H1 (cell line): ENCODE results near the gene ARL9. TPM values are rescaled to one million over a fixed set of nuclear protein-coding genes. Genes with fewer than 3 reads are reported as not detected.

Source experiments
- ASH2L ChIP-seq: fragments of 200-600, 300-600 bp; sonication (generic); IDR thresholded peaks from one replicate; pipeline ENCODE4 v1.7.1; 2017; ENCODE audit warnings: low read length
- CBX8 ChIP-seq: fragments of 300-800, 300-1000 bp; sonication (generic); IDR thresholded peaks from 2 replicates; pipeline ENCODE4 v1.7.1; 2016; ENCODE audit warnings: low read depth, low read length, borderline replicate concordance
- CHD1 ChIP-seq: IDR thresholded peaks from 2 replicates; pipeline ENCODE4 v1.6.1; 2012; ENCODE audit warnings: low read depth, low read length, improper control_type of control experiment
- CTBP2 ChIP-seq: IDR thresholded peaks from 2 replicates; pipeline ENCODE4 v1.7.0; 2011; ENCODE audit warnings: borderline replicate concordance, mild to moderate bottlenecking, moderate library complexity, mixed read lengths, low read length; ENCODE audit not compliant: insufficient read depth, insufficient read length
- CTCF ChIP-seq, 3 experiments: IDR thresholded peaks; 1 replicate in 2 of 3; 2 replicates in 1 of 3; pipeline versions ENCODE4 v1.5.1 to v1.6.1; 2011; ENCODE audit warnings: low read length in 3 of 3, mild to moderate bottlenecking in 3 of 3, inconsistent platforms in 2 of 3, low read depth in 1 of 3, moderate library complexity in 1 of 3; ENCODE audit not compliant: insufficient read depth in 1 of 3; ENCODE audit errors: control extremely low read depth in 1 of 3
- E2F6 ChIP-seq: IDR thresholded peaks from 2 replicates; pipeline ENCODE4 v1.6.1; 2012; ENCODE audit warnings: inconsistent platforms
- GTF2F1 ChIP-seq: IDR thresholded peaks from 2 replicates; pipeline ENCODE4 v1.6.1; 2012; ENCODE audit warnings: low read depth, low read length, improper control_type of control experiment, borderline replicate concordance
- HDAC2 ChIP-seq, 2 experiments: fragments of 300-600 bp in 1 of 2; sonication (generic) in 1 of 2; IDR thresholded peaks; 2 replicates each; pipeline ENCODE4 v1.6.1; 2011 to 2012; ENCODE audit warnings: low read depth in 2 of 2, low read length in 2 of 2, mild to moderate bottlenecking in 2 of 2, moderate library complexity in 2 of 2, borderline replicate concordance in 1 of 2, inconsistent platforms in 1 of 2
- HDAC6 ChIP-seq: IDR thresholded peaks from one replicate; pipeline ENCODE4 v1.7.1; 2012; ENCODE audit warnings: low read depth, mild to moderate bottlenecking, inconsistent platforms, low read length, moderate library complexity
- JUND ChIP-seq: IDR thresholded peaks from 2 replicates; pipeline ENCODE4 v1.6.1; 2011; ENCODE audit warnings: mild to moderate bottlenecking, improper control_type of control experiment, low read length
- KDM4A ChIP-seq: IDR thresholded peaks from one replicate; pipeline ENCODE4 v1.7.1; 2012; ENCODE audit warnings: low read depth, mild to moderate bottlenecking, moderate library complexity, low read length, inconsistent platforms; ENCODE audit not compliant: severe bottlenecking
- KDM5A ChIP-seq: fragments of 200-600 bp; IDR thresholded peaks from 2 replicates; pipeline ENCODE4 v1.7.1; 2012; ENCODE audit warnings: mild to moderate bottlenecking, low read length, inconsistent platforms, mixed read lengths
- NANOG ChIP-seq: IDR thresholded peaks from 2 replicates; pipeline ENCODE4 v1.6.1; 2011; ENCODE audit warnings: low read length, low read depth, mild to moderate bottlenecking, inconsistent platforms; ENCODE audit not compliant: insufficient read depth, poor library complexity, severe bottlenecking
- RAD21 ChIP-seq, 2 experiments: IDR thresholded peaks in 1 of 2; conservative IDR thresholded peaks in 1 of 2; 2 replicates each; pipeline ENCODE4 v1.6.1; 2011; ENCODE audit warnings: low read depth in 2 of 2, low read length in 2 of 2, improper control_type of control experiment in 1 of 2, inconsistent platforms in 1 of 2, mild to moderate bottlenecking in 1 of 2, moderate library complexity in 1 of 2
- RBBP5 ChIP-seq: IDR thresholded peaks from 2 replicates; pipeline ENCODE4 v1.7.1; 2012; ENCODE audit warnings: low read depth, mild to moderate bottlenecking, inconsistent platforms, low read length, moderate library complexity, borderline replicate concordance
- SIN3A ChIP-seq, 2 experiments: IDR thresholded peaks in 1 of 2; conservative IDR thresholded peaks in 1 of 2; 2 replicates each; pipeline ENCODE4 v1.6.1; 2011 to 2012; ENCODE audit warnings: low read length in 2 of 2, improper control_type of control experiment in 1 of 2, low read depth in 1 of 2, mild to moderate bottlenecking in 1 of 2
- SP4 ChIP-seq: IDR thresholded peaks from 2 replicates; pipeline ENCODE4 v1.6.1; 2012; ENCODE audit warnings: low read length, inconsistent platforms
- SRF ChIP-seq: IDR thresholded peaks from 2 replicates; pipeline ENCODE4 v1.6.1; 2011; ENCODE audit warnings: mild to moderate bottlenecking, low read depth, low read length, moderate library complexity
- TCF12 ChIP-seq: IDR thresholded peaks from 2 replicates; pipeline ENCODE4 v1.6.1; 2011; ENCODE audit warnings: low read depth, mild to moderate bottlenecking, low read length
- polyA plus RNA-seq, 7 experiments: library from polyadenylated mRNA; depleted of rRNA in 3 of 7; stranded (reverse) in 5 of 7; unstranded in 2 of 7; fragments of >200 nt in 5 of 7; fragments of 200-250 nt in 2 of 7; gene quantifications; 1 replicate in 5 of 7; 2 replicates in 1 of 7; 4 replicates in 1 of 7; pipeline versions ENCODE4 v1.2.1 to v1.2.3, GENCODE V29; 2011 to 2013; ENCODE audit warnings: missing spikeins in 2 of 7, mixed read lengths in 2 of 7
- total RNA-seq: library from RNA; stranded (reverse); fragmentation: NEBNext Ultra II Directional; extraction: Animal tissue kit (Norgen Biotek cat#: 25700); gene quantifications from 2 replicates; pipeline ENCODE4 v1.2.1, GENCODE V29; 2021

Gene ARL9
- total and polyA plus RNA-seq, 2 of the 8 experiments (the other 6 are each of a cell fraction or from before 2014, with no cell fraction given), result 0.60 to 0.76 TPM

- TF ChIP-seq SIN3A (conservative IDR thresholded peaks at IDR 0.05 in 1 of 2, IDR thresholded peaks at IDR 0.05 in 1 of 2; ENCODE audit: low read depth in 1 of 2, low read length in 2 of 2) (peak in 1 of 2 experiments; percentile 59; a peak in 1 of 4 replicates), E2F6 (peak; percentile 48), GTF2F1 (no peak), RAD21 (IDR thresholded peaks at IDR 0.05 in 1 of 2, conservative IDR thresholded peaks at IDR 0.05 in 1 of 2; ENCODE audit: low read depth in 2 of 2, low read length in 2 of 2) (no peak), JUND (no peak), SRF (no peak), NANOG (no peak), RBBP5 (peak; percentile 65; the same call in 1 of the 2 replicates), ASH2L (peak; percentile 97), SP4 (no peak), CBX8 (no peak), HDAC2 (IDR thresholded peaks at IDR 0.05; ENCODE audit: borderline replicate concordance in 1 of 2, low read depth in 2 of 2, low read length in 2 of 2) (no peak; a peak in 1 of 4 replicates), HDAC6 (no peak), CTBP2 (no peak), TCF12 (no peak), KDM4A (peak; percentile 84), CTCF (IDR thresholded peaks at IDR 0.05; ENCODE audit: control extremely low read depth in 1 of 3, insufficient read depth in 1 of 3, low read depth in 1 of 3, low read length in 3 of 3) (no peak), KDM5A (no peak), CHD1 (no peak)
These were observed at the start of gene ARL9 (continued) for GRCh38 chr4:56505269-56506130.
